HL-60 (cell line): ENCODE measurements around the gene CYP1A2.

Experiments used
- DNase-seq, 2 experiments: peaks; one replicate each; pipeline ENCODE4 v3.0.0-alpha.2; 2010 to 2020; ENCODE audit warnings: low read depth in 1 of 2, low spot score in 1 of 2
- H3K27ac ChIP-seq: fragments of 250-450 bp; sonication (Bioruptor Pico); replicated peaks from 2 replicates; pipeline ENCODE4 v1.5.1; 2020; ENCODE audit warnings: mild to moderate bottlenecking, moderate library complexity
- H3K27me3 ChIP-seq: fragments of 250-450 bp; sonication (Bioruptor Pico); 2 replicates; pipeline ENCODE4 v1.5.1; 2021; ENCODE audit warnings: mild to moderate bottlenecking, moderate library complexity; ENCODE audit not compliant: insufficient read depth, poor library complexity, severe bottlenecking
- H3K4me3 ChIP-seq: replicated peaks from 2 replicates; pipeline ENCODE4 v1.5.1; 2011; ENCODE audit warnings: mild to moderate bottlenecking, control low read depth, low read length; ENCODE audit not compliant: insufficient read depth
- CTCF ChIP-seq: IDR thresholded peaks from one replicate; pipeline ENCODE4 v1.5.1; 2011; ENCODE audit warnings: low read length, control low read depth, inconsistent platforms; ENCODE audit not compliant: insufficient read depth
- GABPA ChIP-seq: IDR thresholded peaks from 2 replicates; pipeline ENCODE4 v1.6.1; 2012; ENCODE audit warnings: low read depth
- POLR2AphosphoS5 ChIP-seq: IDR thresholded peaks from 2 replicates; pipeline ENCODE4 v1.6.1; 2012; ENCODE audit warnings: low read depth
- SPI1 ChIP-seq: IDR thresholded peaks from 2 replicates; pipeline ENCODE4 v1.6.1; 2012; ENCODE audit warnings: low read depth, mild to moderate bottlenecking, borderline replicate concordance
- long read RNA-seq: library from polyadenylated mRNA; unstranded; transcript quantifications from one replicate; pipeline ENCODE4 v2.0.0, GENCODE V29; 2020
- TF ChIP-seq, protein P1 (sequence below): IDR thresholded peaks from 2 replicates; pipeline ENCODE4 v1.6.1; 2012; ENCODE audit warnings: low read depth; ENCODE audit not compliant: insufficient replicate concordance

The CYP1A2 gene, protein sequence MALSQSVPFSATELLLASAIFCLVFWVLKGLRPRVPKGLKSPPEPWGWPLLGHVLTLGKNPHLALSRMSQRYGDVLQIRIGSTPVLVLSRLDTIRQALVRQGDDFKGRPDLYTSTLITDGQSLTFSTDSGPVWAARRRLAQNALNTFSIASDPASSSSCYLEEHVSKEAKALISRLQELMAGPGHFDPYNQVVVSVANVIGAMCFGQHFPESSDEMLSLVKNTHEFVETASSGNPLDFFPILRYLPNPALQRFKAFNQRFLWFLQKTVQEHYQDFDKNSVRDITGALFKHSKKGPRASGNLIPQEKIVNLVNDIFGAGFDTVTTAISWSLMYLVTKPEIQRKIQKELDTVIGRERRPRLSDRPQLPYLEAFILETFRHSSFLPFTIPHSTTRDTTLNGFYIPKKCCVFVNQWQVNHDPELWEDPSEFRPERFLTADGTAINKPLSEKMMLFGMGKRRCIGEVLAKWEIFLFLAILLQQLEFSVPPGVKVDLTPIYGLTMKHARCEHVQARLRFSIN
- long read RNA-seq = 0 reads

- H3K4me3 ChIP-seq = no peak within 1 kb of the TSS
- H3K27me3 ChIP-seq = no peaks in the 10 kb centered on the region
- no peak for DNase-seq
- no peak within 1 kb of the TSS for H3K27ac ChIP-seq
- TF ChIP-seq, protein P1, sequence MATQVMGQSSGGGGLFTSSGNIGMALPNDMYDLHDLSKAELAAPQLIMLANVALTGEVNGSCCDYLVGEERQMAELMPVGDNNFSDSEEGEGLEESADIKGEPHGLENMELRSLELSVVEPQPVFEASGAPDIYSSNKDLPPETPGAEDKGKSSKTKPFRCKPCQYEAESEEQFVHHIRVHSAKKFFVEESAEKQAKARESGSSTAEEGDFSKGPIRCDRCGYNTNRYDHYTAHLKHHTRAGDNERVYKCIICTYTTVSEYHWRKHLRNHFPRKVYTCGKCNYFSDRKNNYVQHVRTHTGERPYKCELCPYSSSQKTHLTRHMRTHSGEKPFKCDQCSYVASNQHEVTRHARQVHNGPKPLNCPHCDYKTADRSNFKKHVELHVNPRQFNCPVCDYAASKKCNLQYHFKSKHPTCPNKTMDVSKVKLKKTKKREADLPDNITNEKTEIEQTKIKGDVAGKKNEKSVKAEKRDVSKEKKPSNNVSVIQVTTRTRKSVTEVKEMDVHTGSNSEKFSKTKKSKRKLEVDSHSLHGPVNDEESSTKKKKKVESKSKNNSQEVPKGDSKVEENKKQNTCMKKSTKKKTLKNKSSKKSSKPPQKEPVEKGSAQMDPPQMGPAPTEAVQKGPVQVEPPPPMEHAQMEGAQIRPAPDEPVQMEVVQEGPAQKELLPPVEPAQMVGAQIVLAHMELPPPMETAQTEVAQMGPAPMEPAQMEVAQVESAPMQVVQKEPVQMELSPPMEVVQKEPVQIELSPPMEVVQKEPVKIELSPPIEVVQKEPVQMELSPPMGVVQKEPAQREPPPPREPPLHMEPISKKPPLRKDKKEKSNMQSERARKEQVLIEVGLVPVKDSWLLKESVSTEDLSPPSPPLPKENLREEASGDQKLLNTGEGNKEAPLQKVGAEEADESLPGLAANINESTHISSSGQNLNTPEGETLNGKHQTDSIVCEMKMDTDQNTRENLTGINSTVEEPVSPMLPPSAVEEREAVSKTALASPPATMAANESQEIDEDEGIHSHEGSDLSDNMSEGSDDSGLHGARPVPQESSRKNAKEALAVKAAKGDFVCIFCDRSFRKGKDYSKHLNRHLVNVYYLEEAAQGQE = no peak
- no peak for TF ChIP-seq SPI1
- no peak for TF ChIP-seq CTCF
- TF ChIP-seq POLR2AphosphoS5 = no peak
- no peak for TF ChIP-seq GABPA
Observed at GRCh38 chr15:74748322-74748946, at the start of gene CYP1A2. Gene CYP1A2, plus strand, starts transcription at chr15:74748845. Its CDS starts 894 bp downstream, at chr15:74749739.

GRCh38 chr15:74709011-74709410 is 39.6 kb upstream of the CYP1A2 start:
- Histone ChIP-seq H3K27ac (no peak overlapping the region), H3K4me3 (no peak overlapping the region), H3K27me3 (no peaks in the 10 kb centered on the region)
- DNase-seq = no peak
- TF ChIP-seq SPI1 = no peak
- TF ChIP-seq CTCF = no peak
- no peak for TF ChIP-seq POLR2AphosphoS5
- no peak for TF ChIP-seq GABPA
- TF ChIP-seq, protein P1 = no peak

DNA sequence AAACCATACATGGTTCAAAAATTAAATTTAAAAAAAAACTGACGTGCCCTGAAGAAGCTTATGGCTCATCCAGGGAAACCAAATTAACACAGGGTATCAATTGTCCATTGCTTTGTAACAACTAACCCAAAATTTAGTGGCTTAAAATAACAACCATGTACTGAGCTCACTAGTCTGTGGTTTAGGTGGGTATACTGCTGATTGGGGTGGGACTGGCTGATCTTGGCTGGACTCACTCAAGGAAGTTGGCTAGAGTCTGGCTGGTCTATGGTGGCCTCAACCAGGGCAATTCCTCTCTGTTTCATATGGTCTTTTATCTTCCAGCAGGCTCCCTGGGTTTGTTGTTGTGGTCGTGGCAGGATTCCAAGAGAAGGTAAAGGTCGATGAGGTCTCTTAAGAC is 38.8 kb upstream of the CYP1A2 start:
- H3K27ac ChIP-seq = no peak overlapping the region
- DNase-seq = no peak
- H3K27me3 ChIP-seq = no peaks in the 10 kb centered on the region
- TF ChIP-seq CTCF (no peak), SPI1 (no peak), POLR2AphosphoS5 (no peak), GABPA (no peak)
- TF ChIP-seq, protein P1 = no peak
- H3K4me3 ChIP-seq = no peak overlapping the region
